Pancreas (tissue), 10 donors: ENCODE results near the gene TENM3. TPM values are rescaled to one million over a fixed set of nuclear protein-coding genes. Genes with fewer than 3 reads are reported as not detected.

Source experiments
- ATAC-seq, 4 donors: fragments of 200-7000 bp; cut with Tn5 transposase; one replicate each; pipeline versions ENCODE4 v1.8.0 to v1.9.1; 2020; ENCODE audit warnings: mild to moderate bottlenecking in 4 of 4, moderate library complexity in 4 of 4
- DNase-seq, 6 donors: peaks; one replicate each; pipeline ENCODE4 v3.0.0-alpha.2; 2020
- FAIRE-seq: peaks from 2 replicates; lab custom pipeline; 2012; peaks lifted over from hg19 to GRCh38; lab: Jason Lieb, UNC
- H3K27ac ChIP-seq, 4 donors: fragments of 200-600 bp; sonication (generic); 1 replicate in 3 of 4; 2 replicates in 1 of 4; pipeline versions ENCODE4 v1.5.0 to v1.8.0; 2020
- H3K27me3 ChIP-seq, 4 donors: fragments of 200-600 bp; one replicate each; pipeline ENCODE4 v1.8.0; 2021
- H3K36me3 ChIP-seq, 3 donors: fragments of 200-600 bp; sonication (generic) in 1 of 3; one replicate each; pipeline versions ENCODE4 v1.5.0 to v1.8.0; 2020 to 2021
- H3K4me1 ChIP-seq, 3 donors: fragments of 200-600 bp; one replicate each; pipeline ENCODE4 v1.8.0; 2021
- H3K4me3 ChIP-seq, 4 donors: fragments of 200-600 bp; sonication (generic) in 2 of 4; one replicate each; pipeline versions ENCODE4 v1.5.0 to v1.8.0; 2020 to 2021
- H3K9me3 ChIP-seq, 4 donors: fragments of 200-600 bp; one replicate each; pipeline ENCODE4 v1.8.0; 2021
- WGBS, 2 donors: extraction: QIAGEN DNeasy Blood & Tissue Kit; methylation state at CpG; one replicate each; pipeline ENCODE4 v1.1.7; 2013; 5-methylcytosine and 5-hydroxymethylcytosine counted together
- intact Hi-C, 3 donors: fragments of 100-400 bp; cut with DNase I; formaldehyde crosslinking; loops; one replicate each; pipeline versions ENCODE4 v1.11.1 to v1.14.2; 2022
- polyA plus RNA-seq, 2 donors: library from polyadenylated mRNA; stranded (reverse); fragments of 200-250 nt; gene quantifications; one replicate each; pipeline ENCODE4 v1.2.3, GENCODE V29; 2013
- total RNA-seq, 6 donors: library from RNA; stranded (reverse); fragmentation: NEBNext Ultra II Directional in 4 of 6; extraction: Animal tissue kit (Norgen Biotek cat#: 25700) in 4 of 6; gene quantifications; one replicate each; pipeline versions ENCODE4 v1.2.1 to v1.2.4, GENCODE V29; 2021 to 2023
- TF ChIP-seq, protein P1 (sequence below), 4 donors: fragments of 200-600 bp; sonication (generic) in 3 of 4; IDR thresholded peaks; one replicate each; pipeline versions ENCODE4 v1.5.0 to v1.8.0; 2021; ENCODE audit warnings: antibody characterized with exemption in 4 of 4
- donor health status: healthy with polysubstance abuse.
- donor health status: DM: no; HTN: no; CAD: no; lungs with moderate emphysema.
- donor health status: DM: no; HTN: no; CAD: no.
- donor health status: control.
- donor health status: control.
- donor health status: Bipolar disorder and iron deficiency.
- donor health status: DM: yes; HTN: yes; CAD: no.
- donor health status: DM: no; HTN: no; CAD: no.
- donor health status: DM: no; HTN: no; CAD: no.
- donor health status: DM: yes; HTN: yes; CAD: no.

The TENM3 gene
- total and polyA plus RNA-seq, 8 donors = 0.99 to 6.1 (median 4.4) TPM

DNA sequence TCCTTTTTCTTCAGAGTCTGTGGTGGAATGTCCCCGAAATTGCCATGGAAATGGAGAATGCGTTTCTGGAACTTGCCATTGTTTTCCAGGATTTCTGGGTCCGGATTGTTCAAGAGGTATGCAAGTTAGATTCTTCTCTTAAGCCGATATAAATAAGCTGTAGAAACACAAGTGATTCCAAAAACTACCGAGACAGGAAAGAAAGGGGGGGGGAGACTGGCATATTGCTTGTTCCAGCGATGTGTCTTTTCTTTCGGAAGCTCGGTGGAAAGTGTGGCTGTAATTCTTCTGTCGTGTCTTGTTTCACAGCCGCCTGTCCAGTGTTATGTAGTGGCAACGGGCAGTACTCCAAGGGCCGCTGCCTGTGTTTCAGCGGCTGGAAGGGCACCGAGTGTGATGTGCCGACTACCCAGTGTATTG, 437.0 kb downstream of the TENM3 start:
- Histone ChIP-seq H3K4me3 (no peak overlapping the region), H3K27me3 (no peaks in the 10 kb centered on the region), H3K27ac (no peak overlapping the region), H3K9me3 (no peaks in the 10 kb centered on the region), H3K36me3 (no peaks in the 10 kb centered on the region), H3K4me1 (no peaks in the 10 kb centered on the region)
- ATAC-seq = no peak
- no peak for DNase-seq
- TF ChIP-seq, protein P1, sequence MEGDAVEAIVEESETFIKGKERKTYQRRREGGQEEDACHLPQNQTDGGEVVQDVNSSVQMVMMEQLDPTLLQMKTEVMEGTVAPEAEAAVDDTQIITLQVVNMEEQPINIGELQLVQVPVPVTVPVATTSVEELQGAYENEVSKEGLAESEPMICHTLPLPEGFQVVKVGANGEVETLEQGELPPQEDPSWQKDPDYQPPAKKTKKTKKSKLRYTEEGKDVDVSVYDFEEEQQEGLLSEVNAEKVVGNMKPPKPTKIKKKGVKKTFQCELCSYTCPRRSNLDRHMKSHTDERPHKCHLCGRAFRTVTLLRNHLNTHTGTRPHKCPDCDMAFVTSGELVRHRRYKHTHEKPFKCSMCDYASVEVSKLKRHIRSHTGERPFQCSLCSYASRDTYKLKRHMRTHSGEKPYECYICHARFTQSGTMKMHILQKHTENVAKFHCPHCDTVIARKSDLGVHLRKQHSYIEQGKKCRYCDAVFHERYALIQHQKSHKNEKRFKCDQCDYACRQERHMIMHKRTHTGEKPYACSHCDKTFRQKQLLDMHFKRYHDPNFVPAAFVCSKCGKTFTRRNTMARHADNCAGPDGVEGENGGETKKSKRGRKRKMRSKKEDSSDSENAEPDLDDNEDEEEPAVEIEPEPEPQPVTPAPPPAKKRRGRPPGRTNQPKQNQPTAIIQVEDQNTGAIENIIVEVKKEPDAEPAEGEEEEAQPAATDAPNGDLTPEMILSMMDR (IDR thresholded peaks at IDR 0.05) = no peak
- FAIRE-seq = no peak
- 81 to 84% methylated on average over 15 of the region's 15 CpGs for WGBS, 2 donors
- intact Hi-C loops = no loop called here

DNA sequence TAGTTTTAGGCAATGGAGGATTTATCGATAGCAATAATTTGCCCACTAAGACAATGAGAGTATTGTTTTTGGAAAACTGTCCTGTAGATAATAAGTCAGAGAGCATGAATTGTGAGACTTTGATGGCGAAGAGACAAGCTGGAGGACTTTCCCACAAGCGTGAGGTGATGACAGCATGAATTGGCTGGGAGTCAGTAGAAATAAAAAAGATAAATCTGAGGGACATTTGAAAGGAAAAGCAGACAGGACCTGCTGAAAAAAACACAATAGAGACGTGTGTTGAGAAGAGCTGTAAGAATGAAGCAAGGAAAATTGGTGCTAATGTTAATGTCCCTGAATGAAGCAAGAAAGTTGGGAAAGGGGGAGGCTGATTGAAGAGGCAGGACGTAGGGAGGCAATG, 440.5 kb downstream of the TENM3 start:
- FAIRE-seq = no peak
- no peak for DNase-seq
- intact Hi-C loops = no loop called here
- H3K4me1 ChIP-seq = no peaks in the 10 kb centered on the region
- TF ChIP-seq, protein P1 (IDR thresholded peaks at IDR 0.05) = no peak
- H3K36me3 ChIP-seq = no peaks in the 10 kb centered on the region
- no peak overlapping the region for H3K27ac ChIP-seq
- WGBS, 2 donors = 68 to 70% methylated on average over 5 of the region's 5 CpGs
- H3K27me3 ChIP-seq = no peaks in the 10 kb centered on the region
- H3K4me3 ChIP-seq = no peak overlapping the region
- no peaks in the 10 kb centered on the region for H3K9me3 ChIP-seq
- no peak for ATAC-seq

DNA sequence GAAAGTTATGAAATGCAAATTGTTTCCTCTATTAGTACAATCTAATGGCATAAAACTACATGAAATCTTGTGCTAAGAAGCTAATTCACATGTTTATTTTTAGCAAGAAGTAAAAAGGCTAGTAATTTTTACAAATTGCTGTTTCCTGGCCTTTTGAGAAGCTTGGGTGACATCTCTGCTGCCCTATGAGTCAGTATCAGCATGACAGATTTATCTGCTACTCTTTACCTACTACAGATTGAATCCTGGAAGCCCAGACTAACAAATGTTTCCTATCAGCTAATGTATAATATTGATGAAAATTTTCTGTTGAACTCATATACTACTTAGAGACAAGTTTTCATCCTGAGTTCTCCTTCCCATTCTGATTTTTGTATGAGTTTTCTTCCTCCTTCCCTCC, 441.6 kb downstream of the TENM3 start:
- Histone ChIP-seq H3K4me1 (no peaks in the 10 kb centered on the region), H3K36me3 (no peaks in the 10 kb centered on the region), H3K27ac (no peak overlapping the region), H3K4me3 (no peak overlapping the region), H3K27me3 (no peaks in the 10 kb centered on the region), H3K9me3 (no peaks in the 10 kb centered on the region)
- intact Hi-C loops = no loop called here
- TF ChIP-seq, protein P1 (IDR thresholded peaks at IDR 0.05) = no peak
- FAIRE-seq (no peak), DNase-seq (no peak), ATAC-seq (no peak)

DNA sequence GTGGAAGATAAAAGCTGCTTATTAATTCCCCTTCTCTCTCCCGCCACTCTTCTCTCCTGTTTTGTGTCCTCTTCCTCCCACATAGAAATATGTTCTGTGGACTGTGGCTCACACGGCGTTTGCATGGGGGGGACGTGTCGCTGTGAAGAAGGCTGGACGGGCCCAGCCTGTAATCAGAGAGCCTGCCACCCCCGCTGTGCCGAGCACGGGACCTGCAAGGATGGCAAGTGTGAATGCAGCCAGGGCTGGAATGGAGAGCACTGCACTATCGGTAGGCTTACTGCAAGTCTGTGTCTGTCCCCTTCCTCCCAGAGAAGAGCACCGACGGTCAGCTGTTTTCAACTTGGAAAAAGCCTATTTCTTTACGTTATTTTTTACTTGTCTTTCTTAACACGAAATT, 444.9 kb downstream of the TENM3 start:
- FAIRE-seq (no peak), ATAC-seq (no peak), DNase-seq (peak in 1 of 6 donors; percentile 45)
- H3K4me1 ChIP-seq = no peaks in the 10 kb centered on the region
- intact Hi-C loops = no loop called here
- TF ChIP-seq, protein P1 (IDR thresholded peaks at IDR 0.05) = no peak
- no peaks in the 10 kb centered on the region for H3K36me3 ChIP-seq
- H3K27me3 ChIP-seq = no peaks in the 10 kb centered on the region
- no peaks in the 10 kb centered on the region for H3K9me3 ChIP-seq
- 84 to 89% methylated on average over 14 of the region's 14 CpGs for WGBS, 2 donors
- no peak overlapping the region for H3K27ac ChIP-seq
- H3K4me3 ChIP-seq = no peak overlapping the region

DNA sequence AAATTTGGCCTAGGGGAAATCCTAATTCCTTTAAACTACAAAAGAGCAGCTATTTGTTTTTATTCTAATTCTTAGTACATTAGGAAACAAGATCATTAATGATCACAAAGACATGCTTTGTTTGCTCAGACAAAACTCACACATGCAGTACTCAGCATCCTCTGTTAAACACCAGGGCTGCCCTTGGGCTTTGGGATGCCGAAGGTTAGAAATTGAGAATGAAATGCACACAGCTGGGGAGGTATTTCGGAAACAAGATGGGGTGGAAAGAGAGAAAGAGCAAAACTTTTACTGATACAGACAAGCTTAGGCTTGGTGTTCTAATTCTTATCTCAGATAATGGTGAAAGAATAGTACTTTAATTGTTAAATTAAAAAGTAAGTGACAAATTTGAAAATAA, 451.3 kb downstream of the TENM3 start:
- DNase-seq = no peak
- TF ChIP-seq, protein P1 (IDR thresholded peaks at IDR 0.05) = no peak
- 85 to 91% methylated on average over 2 of the region's 2 CpGs for WGBS, 2 donors
- FAIRE-seq = no peak
- intact Hi-C loops = no loop called here
- H3K36me3 ChIP-seq = no peaks in the 10 kb centered on the region
- H3K27ac ChIP-seq = no peak overlapping the region
- no peak overlapping the region for H3K4me3 ChIP-seq
- ATAC-seq = no peak
- H3K4me1 ChIP-seq = no peaks in the 10 kb centered on the region
- no peaks in the 10 kb centered on the region for H3K9me3 ChIP-seq
- no peaks in the 10 kb centered on the region for H3K27me3 ChIP-seq
